ENCODE results near the gene HMGXB4. TPM values are rescaled to one million over a fixed set of nuclear protein-coding genes. Genes with fewer than 3 reads are reported as not detected.

HMGXB4 gene
- total RNA-seq, 1 donor, result 22.5 TPM

DNA sequence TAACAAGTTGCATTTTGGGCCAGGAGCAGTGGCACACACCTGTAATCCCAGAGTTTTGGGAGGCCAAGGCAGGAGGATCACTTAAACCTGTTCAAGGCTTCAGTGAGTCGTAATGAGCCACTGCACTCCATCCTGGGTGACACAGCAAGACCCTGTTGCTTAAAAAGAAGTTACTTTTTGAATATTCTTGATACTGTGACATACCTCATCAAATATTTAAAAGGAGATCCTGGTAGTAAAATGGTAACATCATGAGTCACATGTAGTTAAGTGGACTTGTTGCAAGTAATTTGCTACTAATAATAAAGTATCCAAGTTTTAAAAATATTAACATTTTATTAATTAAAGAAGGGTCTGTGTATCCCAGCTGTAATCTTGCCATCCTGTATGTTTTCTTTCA, 18.3 kb downstream of the HMGXB4 start:
- DNase-seq (ENCODE audit: low read depth), result peak; percentile 21
- TF ChIP-seq, protein P1, sequence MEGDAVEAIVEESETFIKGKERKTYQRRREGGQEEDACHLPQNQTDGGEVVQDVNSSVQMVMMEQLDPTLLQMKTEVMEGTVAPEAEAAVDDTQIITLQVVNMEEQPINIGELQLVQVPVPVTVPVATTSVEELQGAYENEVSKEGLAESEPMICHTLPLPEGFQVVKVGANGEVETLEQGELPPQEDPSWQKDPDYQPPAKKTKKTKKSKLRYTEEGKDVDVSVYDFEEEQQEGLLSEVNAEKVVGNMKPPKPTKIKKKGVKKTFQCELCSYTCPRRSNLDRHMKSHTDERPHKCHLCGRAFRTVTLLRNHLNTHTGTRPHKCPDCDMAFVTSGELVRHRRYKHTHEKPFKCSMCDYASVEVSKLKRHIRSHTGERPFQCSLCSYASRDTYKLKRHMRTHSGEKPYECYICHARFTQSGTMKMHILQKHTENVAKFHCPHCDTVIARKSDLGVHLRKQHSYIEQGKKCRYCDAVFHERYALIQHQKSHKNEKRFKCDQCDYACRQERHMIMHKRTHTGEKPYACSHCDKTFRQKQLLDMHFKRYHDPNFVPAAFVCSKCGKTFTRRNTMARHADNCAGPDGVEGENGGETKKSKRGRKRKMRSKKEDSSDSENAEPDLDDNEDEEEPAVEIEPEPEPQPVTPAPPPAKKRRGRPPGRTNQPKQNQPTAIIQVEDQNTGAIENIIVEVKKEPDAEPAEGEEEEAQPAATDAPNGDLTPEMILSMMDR (IDR thresholded peaks at IDR 0.05; ENCODE audit: insufficient read depth, low read depth, low read length), result no peak
- no peak overlapping the region for H3K4me3 ChIP-seq (ENCODE audit: low read depth, low read length)

DNA sequence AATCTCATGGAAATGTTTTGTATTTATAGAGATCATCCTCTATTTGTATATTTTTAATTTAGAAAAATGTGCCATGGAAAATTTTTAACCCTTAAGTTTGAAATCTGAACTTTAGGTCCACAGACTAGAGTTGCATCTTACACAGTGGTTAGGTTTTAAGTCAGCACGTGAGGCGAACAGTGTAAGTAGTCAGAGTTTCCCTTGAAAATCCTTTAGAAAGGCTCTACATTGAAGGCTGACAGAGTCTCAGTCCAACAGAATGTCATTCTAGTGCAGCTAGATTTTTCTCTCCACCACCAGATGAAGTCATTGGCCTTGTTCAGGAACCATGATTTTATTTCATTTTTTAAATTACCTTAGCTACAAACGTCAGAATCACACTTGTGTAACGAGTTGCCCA, 18.7 kb downstream of the HMGXB4 start:
- TF ChIP-seq, protein P1 (IDR thresholded peaks at IDR 0.05; ENCODE audit: insufficient read depth, low read depth, low read length), result no peak
- DNase-seq (ENCODE audit: low read depth), result no peak
- H3K4me3 ChIP-seq (ENCODE audit: low read depth, low read length), result no peak overlapping the region

DNA sequence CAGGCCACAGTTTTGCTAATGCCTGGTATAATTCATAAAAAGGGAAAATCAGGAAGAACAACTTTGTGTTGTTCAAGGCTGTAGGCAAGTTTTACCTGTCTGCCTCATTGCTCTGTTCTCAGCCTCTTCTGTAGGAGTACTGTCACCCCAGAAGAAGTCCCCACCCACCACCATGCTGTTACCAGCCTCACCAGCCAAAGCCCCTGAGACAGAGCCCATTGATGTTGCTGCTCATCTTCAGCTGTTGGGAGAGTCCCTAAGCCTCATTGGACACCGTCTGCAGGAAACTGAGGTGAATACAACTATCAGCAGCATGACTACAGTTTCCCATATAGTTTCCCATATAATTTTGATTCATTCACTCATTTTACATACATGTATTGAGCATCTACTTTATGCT, 30.8 kb downstream of the HMGXB4 start:
- no peak for DNase-seq (ENCODE audit: low read depth)
- H3K4me3 ChIP-seq (ENCODE audit: low read depth, low read length), result no peak overlapping the region
- TF ChIP-seq, protein P1 (IDR thresholded peaks at IDR 0.05; ENCODE audit: insufficient read depth, low read depth, low read length), result no peak

DNA sequence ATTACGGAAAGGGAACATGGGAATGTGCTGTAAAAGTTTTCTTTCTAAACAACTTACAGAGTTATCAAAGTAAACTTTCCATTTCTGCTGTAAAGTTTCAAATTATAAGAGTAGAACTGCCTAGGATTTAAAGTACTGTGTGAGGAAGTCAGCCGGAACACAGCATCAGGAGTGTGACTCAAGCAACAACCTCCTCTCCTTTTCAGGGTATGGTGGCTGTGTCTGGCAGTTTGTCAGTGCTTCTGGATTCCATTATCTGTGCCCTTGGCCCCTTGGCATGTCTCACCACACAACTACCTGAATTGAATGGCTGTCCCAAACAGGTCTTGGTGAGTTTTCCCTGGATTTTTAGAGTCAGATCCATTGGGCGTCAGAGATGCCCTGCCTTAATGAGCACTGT, 35.5 kb downstream of the HMGXB4 start:
- H3K4me3 ChIP-seq (ENCODE audit: low read depth, low read length), result no peak overlapping the region
- TF ChIP-seq, protein P1 (IDR thresholded peaks at IDR 0.05; ENCODE audit: insufficient read depth, low read depth, low read length), result no peak
- no peak for DNase-seq (ENCODE audit: low read depth)

DNA sequence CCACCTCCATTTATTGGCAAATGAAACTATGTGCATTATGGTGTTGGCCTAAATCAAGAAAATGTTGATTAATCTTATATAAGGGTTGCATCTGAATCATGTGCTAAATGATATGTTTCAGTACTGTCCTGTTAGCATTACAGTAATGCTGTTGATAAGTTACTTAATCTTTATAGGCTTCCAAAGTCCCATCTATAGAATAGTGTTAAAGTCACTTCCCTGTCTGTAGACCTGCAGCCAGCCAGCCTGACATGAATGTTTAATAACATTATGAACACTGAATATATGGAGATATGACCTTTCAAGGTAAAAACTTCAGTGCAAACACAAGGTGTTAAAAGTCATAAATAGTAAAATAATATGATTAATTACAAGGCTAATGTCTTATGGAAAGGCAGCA, 38.8 kb downstream of the HMGXB4 start:
- DNase-seq (ENCODE audit: low read depth), result no peak

DNA sequence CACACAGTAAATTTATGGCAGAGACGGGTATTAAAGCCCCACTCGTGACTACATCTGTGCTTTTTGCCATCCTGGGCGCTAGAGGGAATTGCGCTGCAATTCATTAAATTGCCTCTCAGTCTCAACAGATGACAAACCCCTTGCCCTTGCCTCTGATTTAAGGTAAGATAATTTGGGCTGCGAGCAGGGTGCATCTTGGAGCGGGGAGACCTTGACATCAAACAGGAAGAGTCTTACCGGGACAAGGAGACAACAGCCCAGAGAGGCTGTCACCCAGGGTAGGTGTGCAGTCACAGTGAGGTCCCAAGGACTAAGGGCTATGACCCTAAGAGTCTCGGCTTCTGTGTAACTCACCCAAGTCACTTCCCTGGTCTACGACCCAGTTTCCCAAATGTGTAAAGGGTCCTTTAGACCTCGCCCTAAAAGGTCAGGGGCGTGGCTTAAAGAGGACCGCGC, 42.0 kb downstream of the HMGXB4 start:
- peak; percentile 74 for DNase-seq (ENCODE audit: low read depth)
- TF ChIP-seq, protein P1 (IDR thresholded peaks at IDR 0.05; ENCODE audit: insufficient read depth, low read depth, low read length), result no peak
- peak overlapping the region; percentile 87 for H3K4me3 ChIP-seq (ENCODE audit: low read depth, low read length)

More for the DNA sequence above, 38.8 kb downstream of the HMGXB4 start:
- TF ChIP-seq, protein P1 (IDR thresholded peaks at IDR 0.05; ENCODE audit: insufficient read depth, low read depth, low read length), result no peak
- H3K4me3 ChIP-seq (ENCODE audit: low read depth, low read length), result no peak overlapping the region
